Activated naive CD4-positive, alpha-beta T cell treated with anti-CD3 and anti-CD28 coated beads, Interleukin-2, amount 10 ng/mL, durations not matched to agents 7 days and 5 days (primary cell): ENCODE measurements around the gene CAMTA1.
"Not testable (repeated sequence)": the region's sequence is repeated elsewhere in the genome, so short reads cannot be mapped to it uniquely, and the experiment has no call there.

ENCODE experiments used
- CTCF ChIA-PET: fragments of 350-600 bp; sonication (Branson Sonifier 250); formaldehyde crosslinking; loops from one replicate; lab custom pipeline; 2021; ENCODE audit warnings: antibody characterized with exemption; lab: Charles Lee
- DNase-seq: peaks from one replicate; pipeline ENCODE4 v3.0.0-alpha.2; 2020
- H3K27ac Mint-ChIP-seq: one replicate; pipeline ENCODE4 v1.8.0; 2021; ENCODE audit warnings: mild to moderate bottlenecking, moderate library complexity, mixed read lengths
- H3K27me3 Mint-ChIP-seq: one replicate; pipeline ENCODE4 v1.8.0; 2021; ENCODE audit warnings: mild to moderate bottlenecking, mixed read lengths
- H3K36me3 Mint-ChIP-seq: one replicate; pipeline ENCODE4 v1.8.0; 2021; ENCODE audit warnings: mixed read lengths
- H3K4me1 Mint-ChIP-seq: one replicate; pipeline ENCODE4 v1.8.0; 2021; ENCODE audit warnings: mixed read lengths
- H3K4me3 Mint-ChIP-seq: one replicate; pipeline ENCODE4 v1.8.0; 2021; ENCODE audit warnings: mild to moderate bottlenecking, moderate library complexity, mixed read lengths
- H3K9me3 Mint-ChIP-seq: one replicate; pipeline ENCODE4 v1.8.0; 2021; ENCODE audit warnings: mixed read lengths

Gene CAMTA1

DNA sequence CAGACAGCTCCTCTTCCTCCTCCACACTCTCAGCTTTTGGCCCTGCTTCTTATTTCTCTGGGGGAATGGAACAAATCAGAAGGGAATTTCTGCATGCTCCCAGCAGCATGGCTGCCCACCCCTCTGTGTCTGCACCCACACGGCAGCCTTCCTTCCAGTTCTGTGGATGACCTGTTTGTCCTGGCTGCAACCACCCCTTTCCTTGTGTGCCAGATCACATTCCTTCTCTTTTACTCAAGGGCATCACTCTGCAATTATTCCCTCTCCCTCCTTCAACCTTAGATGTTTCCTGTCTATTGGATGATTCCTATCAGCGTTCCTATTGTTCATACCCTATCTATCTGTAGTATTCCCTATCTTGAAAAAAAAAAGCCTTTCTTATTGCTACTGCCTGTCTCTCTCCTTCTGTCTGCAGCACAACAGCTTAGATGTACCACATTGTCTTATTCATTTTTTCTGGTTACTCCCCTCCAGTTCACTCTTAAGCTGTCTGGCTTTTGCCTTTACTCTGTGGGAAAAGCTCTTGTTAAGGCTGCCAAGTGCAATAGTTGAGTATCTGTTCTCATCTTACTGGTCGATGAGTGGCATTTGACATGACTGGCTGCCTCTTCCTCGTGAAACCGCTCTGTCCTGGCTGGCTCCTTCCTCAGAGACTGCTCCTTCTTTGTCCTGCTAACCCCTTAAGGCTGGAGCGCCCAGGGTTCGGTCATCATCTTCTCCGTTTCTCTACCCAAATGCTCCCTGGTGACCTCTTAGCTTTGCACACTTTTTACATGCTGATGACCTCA lies 351.1 kb downstream of the CAMTA1 start:
- Mint-ChIP-seq H3K4me1 (no peaks in the 10 kb centered on the region), H3K27ac (no peak overlapping the region), H3K9me3 (no peaks in the 10 kb centered on the region), H3K4me3 (no peak overlapping the region), H3K27me3 (peaks cover 3% of the 10 kb centered on the region), H3K36me3 (no peaks in the 10 kb centered on the region)
- CTCF ChIA-PET: no interaction called here
- no peak for DNase-seq

DNA sequence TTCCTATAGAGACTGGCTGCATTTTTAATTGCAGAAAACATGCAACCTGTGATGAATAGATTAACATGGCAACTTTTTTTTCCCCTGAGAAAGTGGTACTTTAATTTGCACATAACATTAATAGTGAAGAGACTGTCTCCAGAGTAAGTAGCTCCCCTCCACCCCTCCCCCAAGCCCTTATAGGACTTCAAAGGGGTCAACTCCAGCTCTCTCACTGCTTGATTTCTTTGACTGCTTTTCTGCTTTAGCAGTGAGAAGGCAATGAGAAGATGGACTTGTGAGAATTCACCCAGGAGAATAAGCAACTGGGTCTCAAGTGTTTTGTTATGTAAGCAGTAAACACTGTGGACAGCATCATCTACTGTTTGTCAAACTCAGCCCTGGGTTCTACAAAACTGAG lies 355.0 kb downstream of the CAMTA1 start:
- H3K4me3 Mint-ChIP-seq: no peak overlapping the region
- no peak overlapping the region for H3K27ac Mint-ChIP-seq
- CTCF ChIA-PET: no interaction called here
- DNase-seq: no peak
- no peaks in the 10 kb centered on the region for H3K9me3 Mint-ChIP-seq
- no peaks in the 10 kb centered on the region for H3K27me3 Mint-ChIP-seq
- no peaks in the 10 kb centered on the region for H3K36me3 Mint-ChIP-seq
- no peaks in the 10 kb centered on the region for H3K4me1 Mint-ChIP-seq

DNA sequence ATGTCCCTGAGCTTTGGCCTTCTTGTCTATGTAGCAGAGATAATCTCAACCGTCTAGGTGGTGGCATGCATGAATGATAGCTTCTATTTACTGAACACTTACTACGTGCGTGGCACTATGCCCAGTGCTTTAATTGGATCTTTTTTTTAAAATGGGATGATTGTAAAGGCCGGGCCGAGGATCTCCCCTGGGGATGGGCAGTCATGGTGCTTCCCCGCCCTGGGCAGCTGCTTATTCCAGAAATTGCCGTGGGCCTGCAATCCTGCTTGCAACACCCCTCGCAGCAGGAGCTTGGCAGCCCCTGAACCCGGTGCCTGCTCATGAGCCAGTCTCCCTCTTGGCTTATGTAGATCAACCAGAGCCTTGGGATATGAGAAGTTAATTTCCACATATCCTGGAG lies 360.7 kb downstream of the CAMTA1 start:
- CTCF ChIA-PET: no interaction called here
- H3K4me3 Mint-ChIP-seq: no peak overlapping the region

DNA sequence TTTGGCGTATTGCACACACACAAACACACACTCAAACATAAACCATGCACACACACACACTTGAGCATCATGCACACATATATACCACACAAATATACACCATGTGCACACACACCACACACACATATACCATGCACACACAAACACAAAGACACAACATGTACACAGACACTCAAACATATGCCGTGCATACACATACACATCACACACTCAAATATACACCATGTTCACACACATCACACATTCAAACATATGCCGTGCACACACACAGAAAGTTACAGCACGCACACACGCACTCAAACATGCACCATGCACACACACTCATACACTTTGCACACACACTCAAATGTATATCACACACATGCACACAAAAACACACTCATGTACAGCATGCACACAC lies 361.5 kb downstream of the CAMTA1 start:
- Mint-ChIP-seq H3K4me1 (no peaks in the 10 kb centered on the region), H3K27ac (no peak overlapping the region), H3K9me3 (no peaks in the 10 kb centered on the region), H3K27me3 (peaks cover 3% of the 10 kb centered on the region), H3K36me3 (no peaks in the 10 kb centered on the region), H3K4me3 (no peak overlapping the region)
- no peak for DNase-seq
- CTCF ChIA-PET: no interaction called here

More for the DNA sequence above, 360.7 kb downstream of the CAMTA1 start:
- Mint-ChIP-seq H3K27ac (no peak overlapping the region), H3K27me3 (peaks cover 3% of the 10 kb centered on the region), H3K9me3 (no peaks in the 10 kb centered on the region), H3K36me3 (no peaks in the 10 kb centered on the region), H3K4me1 (no peaks in the 10 kb centered on the region)
- no peak for DNase-seq

DNA sequence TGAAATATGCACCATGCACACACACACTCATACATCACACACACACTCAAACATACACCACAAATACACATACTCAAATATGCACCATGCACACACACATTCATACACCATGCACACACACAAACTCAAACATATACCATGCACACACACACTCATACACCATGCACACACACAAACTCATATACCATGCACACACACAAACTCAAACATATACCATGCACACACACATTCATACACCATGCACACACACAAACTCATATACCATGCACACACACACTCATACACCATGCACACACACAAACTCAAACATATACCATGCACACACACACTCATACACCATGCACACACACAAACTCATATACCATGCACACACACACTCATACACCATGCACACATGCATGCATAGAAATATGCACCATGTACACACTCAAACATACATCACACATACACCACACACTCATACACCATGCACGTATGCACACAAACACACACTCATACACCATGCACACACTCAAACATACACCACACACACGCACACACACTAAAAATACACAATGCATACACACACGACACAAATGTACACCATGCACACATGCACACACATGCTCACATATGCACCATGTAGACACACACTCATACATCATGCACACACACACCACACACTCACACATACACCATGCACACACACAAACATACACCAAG lies 362.5 kb downstream of the CAMTA1 start:
- H3K4me3 Mint-ChIP-seq, H3K4me1 Mint-ChIP-seq, DNase-seq, H3K27me3 Mint-ChIP-seq, H3K36me3 Mint-ChIP-seq, CTCF ChIA-PET, H3K27ac Mint-ChIP-seq, H3K9me3 Mint-ChIP-seq: not testable (repeated sequence)

DNA sequence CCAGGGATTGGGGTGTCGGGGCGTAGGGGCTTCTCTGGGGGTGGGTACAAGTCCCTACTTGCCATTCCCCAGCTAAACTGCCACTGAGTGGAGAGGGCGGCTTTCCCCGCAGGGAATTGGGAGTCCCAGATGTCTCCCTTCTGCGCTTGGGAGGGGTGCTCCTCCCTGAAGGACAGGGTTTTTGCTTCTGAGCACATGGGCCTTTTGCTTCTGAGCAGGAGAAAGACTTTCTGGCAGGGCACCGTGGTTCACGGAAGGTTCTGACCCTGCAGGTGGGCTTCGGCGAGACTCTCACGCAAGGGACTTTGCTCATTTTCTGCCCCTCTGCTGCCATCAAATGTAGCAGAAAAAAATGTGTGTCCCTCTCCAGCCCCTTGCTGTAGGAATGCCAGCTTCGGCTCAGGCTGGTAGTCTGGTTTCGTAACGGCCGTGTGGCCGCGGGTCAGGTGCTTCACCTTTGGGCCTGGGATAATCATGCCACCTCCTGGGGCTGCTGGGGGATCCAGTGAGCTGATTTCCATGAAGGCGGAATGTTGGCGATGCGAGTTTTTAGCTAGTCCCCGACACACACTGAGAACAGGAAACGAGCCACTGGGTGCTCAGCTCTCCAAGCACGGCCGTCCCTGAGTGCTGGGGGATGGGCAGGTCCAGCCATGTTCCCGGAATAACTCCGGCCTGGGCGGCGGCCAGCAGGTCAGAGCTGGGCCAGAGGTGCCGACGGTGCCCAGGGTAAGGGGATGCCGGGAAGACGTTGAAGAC lies 364.0 kb downstream of the CAMTA1 start:
- CTCF ChIA-PET: no interaction called here
- Mint-ChIP-seq H3K27ac (no peak overlapping the region), H3K4me3 (no peak overlapping the region), H3K9me3 (no peaks in the 10 kb centered on the region), H3K27me3 (peaks cover 3% of the 10 kb centered on the region), H3K4me1 (no peaks in the 10 kb centered on the region), H3K36me3 (no peaks in the 10 kb centered on the region)
- DNase-seq: no peak

DNA sequence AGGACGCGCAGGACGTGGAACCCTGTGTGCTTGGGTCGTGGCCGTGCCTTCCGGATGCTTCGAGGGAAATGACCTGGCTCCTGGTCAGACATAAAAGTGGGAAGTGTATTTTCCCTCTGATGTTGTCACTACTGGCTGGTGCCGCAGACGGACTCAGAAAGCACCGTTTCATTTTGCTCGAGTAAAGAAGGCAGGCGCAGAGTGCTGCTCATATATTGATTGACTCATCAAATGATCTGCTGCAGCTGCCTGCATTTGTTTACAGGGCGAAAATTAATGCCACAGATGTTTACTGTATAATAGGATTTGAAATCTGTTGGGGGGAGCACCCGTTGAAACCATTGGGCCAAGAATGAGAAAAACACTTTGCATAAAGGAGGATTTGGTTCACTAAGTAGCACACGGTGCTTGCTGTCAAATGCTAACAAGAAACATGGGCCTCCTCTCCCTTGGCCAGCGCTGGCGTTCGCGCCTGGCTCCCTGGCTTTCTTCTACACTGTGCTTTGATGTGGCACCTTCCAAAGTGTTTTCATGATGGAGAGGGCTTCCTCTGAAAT lies 365.5 kb downstream of the CAMTA1 start:
- no peak overlapping the region for H3K4me3 Mint-ChIP-seq
- H3K27me3 Mint-ChIP-seq: peaks cover 3% of the 10 kb centered on the region
- H3K27ac Mint-ChIP-seq: no peak overlapping the region
- H3K36me3 Mint-ChIP-seq: no peaks in the 10 kb centered on the region
- CTCF ChIA-PET: no interaction called here
- H3K4me1 Mint-ChIP-seq: no peaks in the 10 kb centered on the region
- DNase-seq: no peak
- H3K9me3 Mint-ChIP-seq: no peaks in the 10 kb centered on the region

DNA sequence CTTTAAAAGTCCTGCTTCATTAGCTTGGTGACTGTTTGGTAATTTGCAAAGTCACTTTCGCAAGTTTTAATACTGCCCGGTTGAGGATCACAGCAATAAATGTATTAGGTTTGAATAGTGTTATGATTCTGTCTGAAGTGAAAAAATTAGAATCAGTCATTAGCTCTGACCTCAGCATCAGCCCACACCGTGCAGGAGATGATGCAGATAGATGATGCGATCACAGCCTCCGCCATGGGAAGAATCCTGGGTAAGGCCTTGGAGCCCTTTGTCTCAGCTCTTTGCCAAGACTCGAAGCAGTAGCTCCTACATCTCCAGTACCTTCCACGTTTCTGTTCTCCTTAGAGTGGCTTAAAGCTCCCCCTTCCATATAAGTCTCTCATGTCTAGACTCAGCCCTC lies 366.7 kb downstream of the CAMTA1 start:
- Mint-ChIP-seq H3K9me3 (no peaks in the 10 kb centered on the region), H3K4me3 (no peak overlapping the region), H3K4me1 (peaks cover 2% of the 10 kb centered on the region), H3K27ac (no peak overlapping the region), H3K27me3 (peaks cover 3% of the 10 kb centered on the region), H3K36me3 (no peaks in the 10 kb centered on the region)
- DNase-seq: no peak
- CTCF ChIA-PET: no interaction called here

DNA sequence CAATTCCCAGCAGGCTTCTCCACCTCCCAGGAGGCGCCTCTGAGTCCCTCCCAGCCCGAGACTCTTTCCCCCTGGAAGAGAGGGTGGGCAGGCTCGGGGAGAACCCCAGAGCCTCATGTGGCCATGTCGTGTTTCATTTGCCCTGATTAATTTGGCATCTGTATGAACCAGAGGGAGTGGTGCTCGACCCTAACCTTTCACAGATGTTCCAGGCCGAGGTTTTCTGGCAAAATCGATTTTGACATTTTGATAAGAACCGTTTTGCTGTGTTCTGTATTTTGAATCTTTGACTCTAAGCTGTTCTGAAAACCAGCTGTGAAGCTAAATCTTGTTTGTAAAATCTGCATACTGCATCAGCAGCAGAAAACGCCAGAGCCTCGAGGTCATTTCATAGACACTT lies 367.4 kb downstream of the CAMTA1 start:
- Mint-ChIP-seq H3K4me1 (peaks cover 4% of the 10 kb centered on the region), H3K36me3 (no peaks in the 10 kb centered on the region), H3K27me3 (peaks cover 3% of the 10 kb centered on the region), H3K27ac (no peak overlapping the region), H3K4me3 (no peak overlapping the region), H3K9me3 (no peaks in the 10 kb centered on the region)
- DNase-seq: no peak
- CTCF ChIA-PET: no interaction called here

DNA sequence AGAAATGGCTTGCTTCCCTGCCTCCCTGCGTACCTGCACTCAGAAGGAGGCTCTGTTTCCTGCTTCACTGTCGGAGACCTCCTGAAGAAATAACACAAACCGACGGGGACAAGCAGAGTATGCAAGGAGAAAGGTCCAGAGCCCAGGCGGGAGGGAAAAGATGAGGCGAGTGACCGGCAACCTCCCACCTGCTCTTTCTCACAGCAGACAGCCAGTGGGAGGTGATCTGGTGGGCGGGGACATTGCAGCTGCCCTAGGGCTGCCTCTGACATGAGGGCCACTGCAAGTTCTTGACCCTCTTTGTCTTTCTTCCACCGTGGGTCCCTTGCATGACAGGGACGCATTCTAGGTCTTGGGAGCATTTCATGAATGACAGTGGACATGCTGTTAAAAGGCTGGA lies 368.2 kb downstream of the CAMTA1 start:
- no peak for DNase-seq
- Mint-ChIP-seq H3K27ac (no peak overlapping the region), H3K4me1 (peaks cover 4% of the 10 kb centered on the region), H3K27me3 (peaks cover 3% of the 10 kb centered on the region), H3K36me3 (no peaks in the 10 kb centered on the region), H3K4me3 (no peak overlapping the region), H3K9me3 (no peaks in the 10 kb centered on the region)
- CTCF ChIA-PET: interaction anchor here (0.6 kb wide), 1 partner anchor 218 kb away, joined by 3 read pairs; no protein-coding TSS in a partner anchor

DNA sequence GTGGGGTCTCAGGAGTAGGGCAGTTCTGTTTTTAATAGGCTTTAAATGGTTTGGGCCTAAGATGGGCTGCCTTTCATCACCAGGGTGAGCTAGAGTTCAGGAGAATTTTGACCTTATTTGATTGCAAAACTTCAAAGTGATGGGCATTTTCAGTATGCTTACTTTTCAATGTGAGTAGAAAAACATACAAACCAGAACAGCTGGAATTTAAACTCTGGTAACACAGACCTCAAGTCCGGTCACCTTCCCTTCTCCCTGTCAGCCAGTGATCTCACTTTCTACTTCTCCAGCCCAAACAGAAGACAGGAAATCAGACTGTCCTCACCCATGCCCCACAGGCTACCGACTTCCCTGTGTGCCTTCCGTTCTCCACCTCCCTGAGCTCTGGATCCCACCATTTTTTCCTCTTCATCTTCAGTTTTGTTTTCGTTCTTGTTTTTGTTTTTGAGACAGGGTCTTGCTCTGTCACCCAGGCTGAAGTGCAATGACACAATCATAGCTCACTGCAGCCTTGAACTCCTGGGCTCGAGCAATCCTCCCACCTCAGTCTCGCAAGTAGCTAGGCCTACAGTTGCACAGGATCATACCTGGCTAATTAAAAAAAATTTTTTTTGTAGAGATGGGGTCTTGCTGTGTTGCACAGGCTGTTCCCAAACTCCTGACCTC lies 374.0 kb downstream of the CAMTA1 start:
- DNase-seq: no peak

DNA sequence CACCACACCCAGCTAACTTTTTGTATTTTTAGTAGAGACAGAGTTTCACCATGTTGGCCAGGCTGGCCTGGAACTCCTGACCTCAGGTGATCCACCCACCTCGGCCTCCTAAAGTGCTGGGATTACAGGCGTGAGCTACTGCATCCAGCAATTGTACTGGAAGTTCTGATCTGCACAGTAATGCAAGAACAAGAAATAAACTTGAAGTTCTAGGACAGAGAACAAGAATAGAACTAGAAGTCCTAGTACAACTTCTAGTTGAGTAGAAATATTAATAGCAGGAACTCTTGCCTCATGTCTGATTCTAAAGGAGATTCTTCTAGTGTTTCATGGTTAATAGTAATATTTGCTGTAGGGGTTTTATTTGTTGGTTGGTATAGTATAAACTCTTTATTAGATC lies 383.3 kb downstream of the CAMTA1 start:
- H3K9me3 Mint-ChIP-seq, H3K4me3 Mint-ChIP-seq, H3K36me3 Mint-ChIP-seq, CTCF ChIA-PET, H3K4me1 Mint-ChIP-seq, H3K27ac Mint-ChIP-seq, DNase-seq: not testable (repeated sequence)
- H3K27me3 Mint-ChIP-seq: peaks cover 19% of the 10 kb centered on the region

More for the DNA sequence above, 374.0 kb downstream of the CAMTA1 start:
- Mint-ChIP-seq H3K27ac (no peak overlapping the region), H3K4me1 (peaks cover 4% of the 10 kb centered on the region), H3K27me3 (peaks cover 6% of the 10 kb centered on the region), H3K4me3 (no peak overlapping the region), H3K36me3 (no peaks in the 10 kb centered on the region), H3K9me3 (no peaks in the 10 kb centered on the region)
- CTCF ChIA-PET: no interaction called here

DNA sequence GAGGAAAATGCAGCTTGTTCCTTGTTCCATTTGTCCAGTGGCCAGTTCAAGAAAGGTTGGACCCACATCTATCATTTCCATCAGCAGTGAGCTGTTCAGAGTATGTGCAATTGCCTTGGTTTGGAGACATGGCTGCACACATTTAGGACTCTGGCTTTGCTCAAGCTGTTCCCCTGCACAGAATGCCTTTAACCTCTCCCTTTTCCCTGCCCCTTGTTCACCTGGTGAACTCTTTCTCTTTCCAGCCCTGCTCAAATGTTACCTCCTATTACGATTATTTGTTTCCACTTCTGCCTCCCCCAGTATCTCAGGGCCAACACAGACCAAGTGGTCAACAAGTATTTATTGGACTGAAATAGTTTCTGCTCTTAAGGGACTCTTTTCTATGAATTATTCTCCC lies 385.9 kb downstream of the CAMTA1 start:
- H3K9me3 Mint-ChIP-seq: no peaks in the 10 kb centered on the region
- no peaks in the 10 kb centered on the region for H3K4me1 Mint-ChIP-seq
- peaks cover 19% of the 10 kb centered on the region for H3K27me3 Mint-ChIP-seq
- no peaks in the 10 kb centered on the region for H3K36me3 Mint-ChIP-seq
- H3K27ac Mint-ChIP-seq: no peak overlapping the region
- no peak for DNase-seq
- H3K4me3 Mint-ChIP-seq: no peak overlapping the region
- CTCF ChIA-PET: no interaction called here

DNA sequence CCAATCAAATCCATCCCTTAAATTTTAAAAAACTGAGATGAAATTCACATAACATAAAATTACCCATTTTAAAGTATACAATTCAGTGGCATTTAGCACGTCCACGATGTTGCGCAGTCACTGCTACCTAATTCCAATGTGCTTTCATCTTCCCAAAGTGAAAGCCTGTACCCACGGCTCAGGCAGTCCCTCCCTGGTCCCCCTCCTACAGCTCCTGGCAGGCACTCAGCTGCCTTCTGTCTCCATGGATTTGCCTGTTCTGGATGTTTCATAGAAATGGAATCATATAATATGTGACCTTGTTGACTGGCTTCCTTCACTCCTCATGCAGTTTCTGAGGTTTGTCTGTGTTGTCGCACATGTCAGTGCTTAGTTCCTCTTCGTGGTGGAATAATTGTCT lies 386.3 kb downstream of the CAMTA1 start:
- CTCF ChIA-PET: no interaction called here
- Mint-ChIP-seq H3K4me1 (no peaks in the 10 kb centered on the region), H3K27ac (no peak overlapping the region), H3K4me3 (no peak overlapping the region), H3K9me3 (peaks cover 2% of the 10 kb centered on the region), H3K36me3 (no peaks in the 10 kb centered on the region), H3K27me3 (peaks cover 19% of the 10 kb centered on the region)
- no peak for DNase-seq
